Measurements from ENCODE around the gene MYH7B. TPM values are rescaled to one million over a fixed set of nuclear protein-coding genes. Genes with fewer than 3 reads are reported as not detected.
A peak's percentile ranks its signal among the peaks of the same experiment; 100 is the strongest.

The MYH7B gene
- 100 to 1,000 TPM; 117 to 318 (median 182) TPM for total RNA-seq
- polyA plus RNA-seq, result 100 to 1,000 TPM in 1 of 2 donors, 10 to 100 TPM in 1; 22.1 to 962 TPM
- long read RNA-seq, donor 1, partial matches to known transcripts, result 211 of 285 reads
- long read RNA-seq, donor 1, other reads (novel, unspliced or antisense), result 68 of 285 reads
- long read RNA-seq, donor 2, partial matches to known transcripts, result 303 of 414 reads
- long read RNA-seq, donor 2, other reads (novel, unspliced or antisense), result 109 of 414 reads
- long read RNA-seq, donor 3, partial matches to known transcripts, result 70 of 93 reads
- long read RNA-seq, donor 3, other reads (novel, unspliced or antisense), result 21 of 93 reads

DNA sequence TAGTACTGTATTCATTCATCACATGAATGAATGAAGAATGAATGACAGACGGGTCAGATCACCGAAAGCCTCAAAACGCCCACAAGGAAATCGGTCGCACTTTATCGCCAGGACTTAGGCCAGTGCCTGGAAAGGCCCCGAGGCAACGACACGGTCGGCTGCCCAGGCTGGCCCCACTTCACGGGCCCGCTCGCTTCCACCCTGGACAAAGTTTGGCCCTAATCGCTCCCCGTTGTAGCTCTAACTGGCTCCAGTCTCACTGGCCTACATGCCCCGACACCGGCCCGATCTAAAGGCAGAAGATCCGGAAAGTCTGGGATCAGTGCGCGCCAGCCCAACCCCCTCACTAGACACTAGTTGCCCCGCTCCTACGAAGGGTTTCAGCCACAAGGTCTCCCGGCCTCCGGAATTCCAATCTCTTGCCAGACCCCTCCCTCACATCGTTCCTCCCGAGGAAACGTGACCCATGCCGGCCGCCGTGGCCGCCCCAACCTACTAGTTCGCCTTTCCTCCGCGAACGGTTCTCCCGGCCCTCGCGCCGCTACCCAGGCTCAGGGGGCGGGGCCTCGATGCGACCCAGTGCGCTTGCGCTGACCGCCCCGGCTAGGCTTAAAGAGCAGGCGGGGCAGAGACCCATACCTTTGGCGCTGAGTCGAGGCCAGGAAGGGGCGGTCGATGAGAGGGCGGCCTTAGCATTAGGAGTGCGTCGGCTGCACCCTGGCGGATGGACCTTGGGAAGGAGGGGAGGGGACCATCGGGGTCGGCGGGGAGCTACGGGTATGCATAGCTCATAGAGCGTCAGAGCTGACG, at the start of gene MYH7B, which contains the start of gene GSS:
TSS of gene MYH7B (plus strand) at position 638 of the 810 bp plus-strand sequence. CDS start 22,138 bp downstream, outside the sequence.
TSS of gene GSS (minus strand) at position 576 of the 810 bp plus-strand sequence. CDS start 3,954 bp downstream, outside the sequence.
- intact Hi-C loops (cut with DNase I), result loop anchor here (1.0 to 5.0 kb wide), 6 partner anchors 79 to 137 kb away; partner anchors contain the start of genes ACSS2 (in 5 of the 10), GGT7 (in 3 of the 10) and TRPC4AP (in 1 of the 10)
- DNase-seq, result peak; percentile 97 to 99
- Histone ChIP-seq H3K27me3 (no peaks in the 10 kb centered on the region), H3K27ac (peak within 1 kb of the TSS; percentile 77 to 98 (median 92)), H3K4me1 (peaks cover under 1 to 52% (median 24%) of the 10 kb centered on the region in 9 donors), H3K9me3 (no peaks in the 10 kb centered on the region), H3K36me3 (peaks cover 0 to 14% (median 0%) of the 10 kb centered on the region in 9 donors), H3K4me3 (peak within 1 kb of the TSS; percentile 33 to 76 (median 63))
- ATAC-seq, result peak; percentile 95 to 98 (median 97)
- TF ChIP-seq, protein P1, sequence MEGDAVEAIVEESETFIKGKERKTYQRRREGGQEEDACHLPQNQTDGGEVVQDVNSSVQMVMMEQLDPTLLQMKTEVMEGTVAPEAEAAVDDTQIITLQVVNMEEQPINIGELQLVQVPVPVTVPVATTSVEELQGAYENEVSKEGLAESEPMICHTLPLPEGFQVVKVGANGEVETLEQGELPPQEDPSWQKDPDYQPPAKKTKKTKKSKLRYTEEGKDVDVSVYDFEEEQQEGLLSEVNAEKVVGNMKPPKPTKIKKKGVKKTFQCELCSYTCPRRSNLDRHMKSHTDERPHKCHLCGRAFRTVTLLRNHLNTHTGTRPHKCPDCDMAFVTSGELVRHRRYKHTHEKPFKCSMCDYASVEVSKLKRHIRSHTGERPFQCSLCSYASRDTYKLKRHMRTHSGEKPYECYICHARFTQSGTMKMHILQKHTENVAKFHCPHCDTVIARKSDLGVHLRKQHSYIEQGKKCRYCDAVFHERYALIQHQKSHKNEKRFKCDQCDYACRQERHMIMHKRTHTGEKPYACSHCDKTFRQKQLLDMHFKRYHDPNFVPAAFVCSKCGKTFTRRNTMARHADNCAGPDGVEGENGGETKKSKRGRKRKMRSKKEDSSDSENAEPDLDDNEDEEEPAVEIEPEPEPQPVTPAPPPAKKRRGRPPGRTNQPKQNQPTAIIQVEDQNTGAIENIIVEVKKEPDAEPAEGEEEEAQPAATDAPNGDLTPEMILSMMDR (IDR thresholded peaks at IDR 0.05), result peak in 7 of 9 donors; percentile 39 to 75 (median 56)
- WGBS, 2 donors, result 0 to 1% methylated on average over 62 of the region's 62 CpGs

DNA sequence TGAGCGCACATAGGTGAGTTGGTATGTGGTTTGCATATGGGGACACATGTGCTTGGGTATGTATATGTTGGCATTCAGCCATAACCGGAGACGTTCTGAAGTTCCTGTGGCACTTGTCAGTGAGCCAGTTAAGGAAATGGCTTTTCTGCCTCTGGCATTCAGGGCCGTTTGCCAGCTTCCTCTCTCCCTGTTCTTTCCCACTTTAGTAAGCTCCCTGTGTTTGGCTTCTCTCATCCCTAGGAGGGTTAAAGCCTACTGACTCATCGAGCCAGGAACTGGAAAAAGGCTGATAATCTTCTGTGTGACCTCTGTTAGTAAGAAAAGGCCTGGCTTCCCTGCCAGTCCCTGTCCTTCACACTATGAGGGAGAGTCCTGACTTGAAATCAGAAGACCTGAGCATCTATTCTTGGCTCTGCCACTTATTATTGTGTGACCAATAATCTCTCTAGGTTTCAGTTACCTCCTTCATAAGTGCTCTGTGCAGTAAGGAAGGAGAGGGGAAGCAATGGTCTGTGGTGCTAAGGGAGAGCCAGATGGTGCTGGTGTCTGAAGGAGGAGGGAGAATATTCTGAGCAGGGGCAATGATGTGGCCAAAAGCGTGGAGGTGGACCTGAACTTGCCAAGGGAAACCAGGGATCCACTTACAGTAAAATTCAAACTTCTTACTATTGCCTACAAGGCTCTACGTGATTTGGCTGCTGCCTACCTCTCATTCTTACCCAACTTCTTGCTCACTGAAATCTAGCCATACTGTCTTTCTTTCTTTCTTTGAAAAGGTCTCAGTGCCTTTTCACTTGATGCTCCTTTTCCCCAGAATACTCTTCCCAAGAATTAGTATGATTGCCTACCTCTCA, 47.8 kb upstream of the MYH7B start:
- Histone ChIP-seq H3K27ac (peak overlapping the region; percentile 3 to 91 (median 80)), H3K36me3 (peaks cover 0 to 6% (median 0%) of the 10 kb centered on the region in 9 donors), H3K4me1 (peaks cover 0 to 57% (median 31%) of the 10 kb centered on the region in 9 donors), H3K27me3 (no peaks in the 10 kb centered on the region), H3K9me3 (no peaks in the 10 kb centered on the region), H3K4me3 (no peak overlapping the region)
- DNase-seq, result peak; percentile 51 to 72
- TF ChIP-seq, protein P1 (IDR thresholded peaks at IDR 0.05), result no peak
- WGBS, 2 donors, result 22 to 27% methylated on average over 7 of the region's 7 CpGs
- ATAC-seq, result peak; percentile 86 to 98 (median 94)
- intact Hi-C loops (cut with DNase I), result no loop called here

DNA sequence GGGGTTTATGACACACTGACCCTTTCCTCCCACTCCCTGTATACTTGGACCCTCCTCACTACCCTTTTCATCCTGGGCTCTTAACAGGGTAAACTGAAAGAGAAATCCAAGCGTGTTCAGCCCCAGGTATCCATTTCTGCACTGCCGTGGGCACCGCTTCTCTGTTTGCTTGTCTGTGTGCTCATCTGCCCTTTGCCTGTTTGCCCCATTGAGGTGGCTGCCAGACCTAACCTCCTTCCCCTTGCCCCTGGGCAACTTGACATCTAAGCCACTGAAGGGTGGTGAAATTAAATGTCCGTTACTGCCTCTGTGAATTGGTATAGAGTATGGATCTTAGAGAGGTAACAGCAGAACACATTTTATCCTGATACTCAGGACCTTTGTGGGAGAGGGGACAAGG, 40.5 kb upstream of the MYH7B start:
- no peak overlapping the region for H3K4me3 ChIP-seq
- peaks cover 0 to 41% (median 0%) of the 10 kb centered on the region in 9 donors for H3K36me3 ChIP-seq
- intact Hi-C loops (cut with DNase I), result no loop called here
- no peak for ATAC-seq
- 78 to 84% methylated on average over 4 of the region's 4 CpGs for WGBS, 2 donors
- H3K27ac ChIP-seq, result peak overlapping the region in 9 of 10 donors; percentile 12 to 74 (median 59)
- H3K4me1 ChIP-seq, result peaks cover 0 to 44% (median 25%) of the 10 kb centered on the region in 9 donors
- TF ChIP-seq, protein P1 (IDR thresholded peaks at IDR 0.05), result no peak
- no peaks in the 10 kb centered on the region for H3K27me3 ChIP-seq
- no peaks in the 10 kb centered on the region for H3K9me3 ChIP-seq
- no peak for DNase-seq
